Sigmoid colon (tissue), 7 donors: ENCODE measurements around the gene AAR2. TPM values are rescaled to one million over a fixed set of nuclear protein-coding genes. Genes with fewer than 3 reads are reported as not detected.

ENCODE experiments used
- DNase-seq: peaks from one replicate; pipeline ENCODE4 v3.0.0-alpha.2; 2019
- H3K27ac ChIP-seq, 4 donors: fragments of 200-600 bp; sonication (generic); one replicate each; pipeline ENCODE4 v1.5.1; 2016 to 2019; ENCODE audit warnings: mild to moderate bottlenecking in 1 of 4
- H3K27me3 ChIP-seq, 3 donors: fragments of 200-600 bp; sonication (generic); one replicate each; pipeline ENCODE4 v1.5.1; 2019; ENCODE audit warnings: mild to moderate bottlenecking in 1 of 3
- H3K36me3 ChIP-seq, 4 donors: fragments of 200-600 bp; sonication (generic); one replicate each; pipeline ENCODE4 v1.5.1; 2016 to 2019
- H3K4me1 ChIP-seq, 4 donors: fragments of 200-600 bp; sonication (generic); one replicate each; pipeline ENCODE4 v1.5.1; 2017 to 2019
- H3K4me3 ChIP-seq, 4 donors: fragments of 200-600 bp; sonication (generic); one replicate each; pipeline ENCODE4 v1.5.1; 2017 to 2019; ENCODE audit warnings: mild to moderate bottlenecking in 2 of 4, moderate library complexity in 1 of 4
- H3K9me3 ChIP-seq, 4 donors: fragments of 200-600 bp in 3 of 4; sonication (generic) in 3 of 4; one replicate each; pipeline versions ENCODE4 v1.5.1 to v1.6.1; 2013 to 2019
- EP300 ChIP-seq, 4 donors: sonication (generic); formaldehyde crosslinking; IDR thresholded peaks; one replicate each; pipeline ENCODE4 v1.6.1; 2017; ENCODE audit warnings: antibody characterized with exemption in 4 of 4
- POLR2A ChIP-seq, 2 donors: fragments of 450-650 bp; IDR thresholded peaks; one replicate each; pipeline ENCODE4 v1.6.1; 2016; ENCODE audit warnings: antibody characterized with exemption in 2 of 2, mild to moderate bottlenecking in 2 of 2, moderate library complexity in 2 of 2
- POLR2AphosphoS5 ChIP-seq, 4 donors: sonication (generic); formaldehyde crosslinking; IDR thresholded peaks; one replicate each; pipeline ENCODE4 v1.6.1; 2017; ENCODE audit warnings: antibody characterized with exemption in 4 of 4
- WGBS, 2 donors: extraction: QIAGEN DNeasy Blood & Tissue Kit; methylation state at CpG; one replicate each; pipeline ENCODE4 v1.1.7; 2013; 5-methylcytosine and 5-hydroxymethylcytosine counted together
- intact Hi-C: fragments of 100-400 bp; cut with DNase I; formaldehyde crosslinking; loops from one replicate; pipeline ENCODE4 v1.15.1; 2023
- polyA plus RNA-seq, 3 donors: library from polyadenylated mRNA; stranded (reverse); fragments of 200-250 nt; gene quantifications; one replicate each; pipeline ENCODE4 v1.2.3, GENCODE V29; 2013
- total RNA-seq, 4 donors: library from RNA; depleted of rRNA; stranded (reverse); fragments of >200 nt; gene quantifications; one replicate each; pipeline ENCODE4 v1.1.0, GENCODE V29; 2016
- TF ChIP-seq, protein P1 (sequence below), 4 experiments: fragments of 450-650 bp in 3 of 4; fragments of 200-600 bp in 1 of 4; IDR thresholded peaks; one replicate each; pipeline ENCODE4 v1.5.1; 2016 to 2019; ENCODE audit warnings: antibody characterized with exemption in 4 of 4, mild to moderate bottlenecking in 3 of 4, moderate library complexity in 2 of 4
- donor health status: healthy with polysubstance abuse.
- donor health status: Bipolar disorder and iron deficiency.
- donor health status: healthy.

AAR2 gene
- total and polyA plus RNA-seq, 7 donors: 11.4 to 39.6 (median 26.5) TPM

DNA sequence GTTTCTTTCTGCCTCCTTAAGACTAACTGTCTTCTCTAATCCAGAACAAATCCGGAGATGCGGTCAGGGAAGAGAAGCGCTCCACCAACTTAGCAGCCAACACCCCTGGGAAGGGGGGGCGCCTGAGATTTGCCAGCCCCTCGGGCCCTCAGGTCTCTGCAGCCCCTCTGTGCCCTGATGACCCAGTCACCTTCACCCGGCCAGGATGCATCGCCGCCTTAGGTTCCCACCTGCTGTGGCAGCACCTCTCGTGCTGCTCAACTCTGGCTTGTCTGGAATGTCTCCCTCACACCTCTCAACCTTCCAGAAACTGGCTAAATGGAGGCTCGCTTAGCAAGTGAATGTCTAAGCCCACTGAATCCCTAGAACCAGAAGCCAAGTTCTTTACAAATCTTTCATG is 28.0 kb upstream of the AAR2 start:
- no peak for DNase-seq
- TF ChIP-seq EP300 (IDR thresholded peaks at IDR 0.05): no peak
- TF ChIP-seq, protein P1, sequence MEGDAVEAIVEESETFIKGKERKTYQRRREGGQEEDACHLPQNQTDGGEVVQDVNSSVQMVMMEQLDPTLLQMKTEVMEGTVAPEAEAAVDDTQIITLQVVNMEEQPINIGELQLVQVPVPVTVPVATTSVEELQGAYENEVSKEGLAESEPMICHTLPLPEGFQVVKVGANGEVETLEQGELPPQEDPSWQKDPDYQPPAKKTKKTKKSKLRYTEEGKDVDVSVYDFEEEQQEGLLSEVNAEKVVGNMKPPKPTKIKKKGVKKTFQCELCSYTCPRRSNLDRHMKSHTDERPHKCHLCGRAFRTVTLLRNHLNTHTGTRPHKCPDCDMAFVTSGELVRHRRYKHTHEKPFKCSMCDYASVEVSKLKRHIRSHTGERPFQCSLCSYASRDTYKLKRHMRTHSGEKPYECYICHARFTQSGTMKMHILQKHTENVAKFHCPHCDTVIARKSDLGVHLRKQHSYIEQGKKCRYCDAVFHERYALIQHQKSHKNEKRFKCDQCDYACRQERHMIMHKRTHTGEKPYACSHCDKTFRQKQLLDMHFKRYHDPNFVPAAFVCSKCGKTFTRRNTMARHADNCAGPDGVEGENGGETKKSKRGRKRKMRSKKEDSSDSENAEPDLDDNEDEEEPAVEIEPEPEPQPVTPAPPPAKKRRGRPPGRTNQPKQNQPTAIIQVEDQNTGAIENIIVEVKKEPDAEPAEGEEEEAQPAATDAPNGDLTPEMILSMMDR (IDR thresholded peaks at IDR 0.05): no peak
- Histone ChIP-seq H3K4me3 (no peak overlapping the region), H3K27ac (no peak overlapping the region), H3K9me3 (no peaks in the 10 kb centered on the region), H3K36me3 (peaks cover 0 to 56% (median 0%) of the 10 kb centered on the region in 4 donors), H3K4me1 (no peaks in the 10 kb centered on the region), H3K27me3 (no peaks in the 10 kb centered on the region)
- 91 to 94% methylated on average over 10 of the region's 10 CpGs for WGBS, 2 donors
- intact Hi-C loops: loop anchor here (10.0 kb wide), 1 partner anchor 397 kb away; the partner anchor contains the start of gene RAB5IF

DNA sequence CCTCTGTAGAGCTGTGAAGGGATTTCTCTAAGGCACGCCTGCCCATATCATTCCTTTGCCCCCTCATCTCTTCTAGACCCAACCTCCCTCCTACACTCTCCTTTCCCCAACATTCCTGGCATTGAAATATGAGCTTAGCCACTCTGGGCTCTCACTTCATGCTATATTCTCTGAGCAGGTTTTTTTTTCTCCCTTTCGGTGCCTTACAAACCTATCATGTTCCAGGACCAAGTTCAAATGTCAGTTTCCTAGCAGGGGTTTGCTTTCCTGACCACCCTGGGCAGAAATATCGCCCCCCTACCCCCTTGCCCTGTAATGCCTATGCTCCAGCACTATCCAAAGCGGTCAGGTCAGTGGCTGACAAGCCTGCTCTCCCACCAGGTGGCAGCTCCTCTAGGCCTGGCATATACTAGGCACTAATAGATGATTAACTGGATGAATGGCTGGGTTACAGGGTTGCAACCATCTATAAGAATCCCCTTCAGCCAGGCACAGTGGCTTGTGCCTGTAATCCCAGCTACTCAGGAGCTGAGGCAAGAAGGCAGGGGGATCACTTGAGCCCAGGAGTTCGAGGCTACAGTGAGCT is 25.7 kb upstream of the AAR2 start:
- no peaks in the 10 kb centered on the region for H3K4me1 ChIP-seq
- no peaks in the 10 kb centered on the region for H3K27me3 ChIP-seq
- H3K4me3 ChIP-seq: no peak overlapping the region
- H3K27ac ChIP-seq: no peak overlapping the region
- H3K36me3 ChIP-seq: peaks cover 0 to 65% (median 4%) of the 10 kb centered on the region in 4 donors
- intact Hi-C loops: no loop called here
- 86 to 91% methylated on average over 5 of the region's 5 CpGs for WGBS, 2 donors
- TF ChIP-seq POLR2AphosphoS5 (IDR thresholded peaks at IDR 0.05) (no peak), POLR2A (IDR thresholded peaks at IDR 0.05) (no peak), EP300 (IDR thresholded peaks at IDR 0.05) (no peak)
- TF ChIP-seq, protein P1 (IDR thresholded peaks at IDR 0.05): no peak
- H3K9me3 ChIP-seq: no peaks in the 10 kb centered on the region
- DNase-seq: no peak

DNA sequence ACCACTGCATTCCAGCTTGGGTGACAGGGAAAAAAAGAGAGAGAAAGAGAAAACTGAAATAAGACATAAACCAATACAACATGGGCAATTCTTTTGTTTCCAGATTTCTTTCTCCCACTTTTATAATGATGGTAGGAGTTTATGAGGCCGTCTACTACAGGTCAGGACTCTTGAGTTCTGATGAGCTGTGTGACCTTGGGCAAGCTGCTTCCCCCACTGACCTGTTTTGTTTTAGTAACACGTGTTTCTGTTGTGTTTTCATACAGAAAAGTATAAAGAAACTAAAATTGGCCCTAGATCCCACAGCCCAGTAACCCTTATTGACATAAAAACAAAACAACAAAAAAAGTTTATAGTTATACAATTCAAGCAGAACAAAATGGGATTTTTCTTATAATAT is 22.9 kb upstream of the AAR2 start:
- Histone ChIP-seq H3K36me3 (peaks cover 0 to 41% (median 4%) of the 10 kb centered on the region in 4 donors), H3K27ac (no peak overlapping the region), H3K9me3 (no peaks in the 10 kb centered on the region), H3K27me3 (no peaks in the 10 kb centered on the region), H3K4me3 (no peak overlapping the region), H3K4me1 (no peaks in the 10 kb centered on the region)
- WGBS, 2 donors: 52 to 68% methylated on average over 2 of the region's 2 CpGs
- intact Hi-C loops: no loop called here
- DNase-seq: no peak
- TF ChIP-seq, protein P1 (IDR thresholded peaks at IDR 0.05): no peak

DNA sequence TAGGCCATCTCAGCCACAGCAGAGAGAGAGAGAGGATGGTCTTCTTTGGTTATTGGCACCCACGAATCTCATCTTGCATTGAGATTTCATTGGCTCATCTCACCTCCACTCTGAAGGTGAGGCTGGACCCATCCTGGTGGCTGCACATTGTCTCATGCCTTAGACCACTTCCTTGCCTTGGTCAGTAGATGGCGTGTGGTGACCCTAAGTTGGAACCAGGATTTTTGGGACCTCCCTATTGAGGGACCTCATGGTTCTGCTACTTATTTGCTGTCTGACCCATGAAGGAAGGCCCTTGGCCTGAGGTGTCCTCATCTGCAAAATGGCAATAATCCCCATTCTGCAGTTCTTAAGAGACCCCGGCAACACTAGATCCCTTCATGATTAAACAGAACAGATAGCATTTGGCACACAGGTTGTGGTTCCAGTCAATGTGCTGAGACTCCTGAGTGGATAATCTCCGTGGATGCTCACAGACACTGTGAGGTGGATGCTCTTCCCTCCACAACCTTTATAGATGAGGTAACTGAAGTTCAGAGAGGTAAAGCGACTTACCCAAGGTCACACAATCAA is 21.5 kb upstream of the AAR2 start:
- WGBS, 2 donors: 69 to 76% methylated on average over 5 of the region's 5 CpGs
- intact Hi-C loops: no loop called here

More for the DNA sequence above, 21.5 kb upstream of the AAR2 start:
- no peak overlapping the region for H3K4me3 ChIP-seq
- H3K9me3 ChIP-seq: no peaks in the 10 kb centered on the region
- no peak overlapping the region for H3K27ac ChIP-seq
- no peaks in the 10 kb centered on the region for H3K4me1 ChIP-seq
- TF ChIP-seq POLR2A (IDR thresholded peaks at IDR 0.05) (no peak), POLR2AphosphoS5 (IDR thresholded peaks at IDR 0.05) (no peak), EP300 (IDR thresholded peaks at IDR 0.05) (no peak)
- TF ChIP-seq, protein P1 (IDR thresholded peaks at IDR 0.05): no peak
- peaks cover 0 to 36% (median 5%) of the 10 kb centered on the region in 4 donors for H3K36me3 ChIP-seq
- DNase-seq: no peak
- no peaks in the 10 kb centered on the region for H3K27me3 ChIP-seq
